ENCODE measurements around the gene GRM5. TPM values are rescaled to one million over a fixed set of nuclear protein-coding genes. Genes with fewer than 3 reads are reported as not detected.

Gene GRM5
- total RNA-seq, 4 donors from 2014 or later = under 0.01 to 1.8 (median under 0.01) TPM; not detected in 1

- DNase-seq (ENCODE audit: low spot score in 2 of 2) = no peak
- TF ChIP-seq EP300 (IDR thresholded peaks at IDR 0.05) (no peak), POLR2A (IDR thresholded peaks at IDR 0.05) (no peak), CTCF (IDR thresholded peaks at IDR 0.05) (no peak)
- Histone ChIP-seq H3K9me3 (no peaks in the 10 kb centered on the region), H3K36me3 (no peaks in the 10 kb centered on the region), H3K27ac (no peak overlapping the region), H3K27me3 (no peaks in the 10 kb centered on the region), H3K4me1 (peaks cover 0 to 13% (median 0%) of the 10 kb centered on the region in 4 donors), H3K4me3 (no peak overlapping the region)
- WGBS, 2 donors = 8 to 17% methylated on average over 1 of the region's 1 CpG
These were observed 585.6 kb downstream of the GRM5 start for GRCh38 chr11:88480223-88480622.

- Histone ChIP-seq H3K4me1 (peaks cover 0 to 13% (median 0%) of the 10 kb centered on the region in 4 donors), H3K27ac (no peak overlapping the region), H3K36me3 (no peaks in the 10 kb centered on the region), H3K4me3 (no peak overlapping the region), H3K9me3 (no peaks in the 10 kb centered on the region), H3K27me3 (no peaks in the 10 kb centered on the region)
- DNase-seq (ENCODE audit: low spot score in 2 of 2) = no peak
- TF ChIP-seq POLR2A (IDR thresholded peaks at IDR 0.05) = no peak
- TF ChIP-seq EP300 (IDR thresholded peaks at IDR 0.05) = no peak
- no peak for TF ChIP-seq CTCF (IDR thresholded peaks at IDR 0.05)
- WGBS, 2 donors = 83 to 85% methylated on average over 4 of the region's 4 CpGs
These were observed 587.5 kb downstream of the GRM5 start for GRCh38 chr11:88478136-88478815.

- Histone ChIP-seq H3K4me3 (no peak overlapping the region), H3K9me3 (no peaks in the 10 kb centered on the region), H3K4me1 (peaks cover 0 to 12% (median 0%) of the 10 kb centered on the region in 4 donors), H3K36me3 (no peaks in the 10 kb centered on the region), H3K27me3 (no peaks in the 10 kb centered on the region), H3K27ac (no peak overlapping the region)
- 68 to 73% methylated on average over 1 of the region's 1 CpG for WGBS, 2 donors
- no peak for DNase-seq (ENCODE audit: low spot score in 2 of 2)
- TF ChIP-seq POLR2A (IDR thresholded peaks at IDR 0.05) (no peak), EP300 (IDR thresholded peaks at IDR 0.05) (no peak), CTCF (IDR thresholded peaks at IDR 0.05) (no peak)
These were observed 589.8 kb downstream of the GRM5 start for GRCh38 chr11:88475991-88476418.

GRCh38 chr11:88474655-88475054 lies 591.1 kb downstream of the GRM5 start:
- Histone ChIP-seq H3K36me3 (no peaks in the 10 kb centered on the region), H3K27me3 (no peaks in the 10 kb centered on the region), H3K9me3 (no peaks in the 10 kb centered on the region), H3K27ac (no peak overlapping the region), H3K4me3 (no peak overlapping the region), H3K4me1 (no peaks in the 10 kb centered on the region)
- no peak for TF ChIP-seq POLR2A (IDR thresholded peaks at IDR 0.05)
- TF ChIP-seq EP300 (IDR thresholded peaks at IDR 0.05) = no peak
- TF ChIP-seq CTCF (IDR thresholded peaks at IDR 0.05) = no peak
- no peak for DNase-seq (ENCODE audit: low spot score in 2 of 2)
- 63 to 87% methylated on average over 2 of the region's 2 CpGs for WGBS, 2 donors

- H3K27ac ChIP-seq = no peak overlapping the region
- H3K36me3 ChIP-seq = no peaks in the 10 kb centered on the region
- no peak overlapping the region for H3K4me3 ChIP-seq
- H3K9me3 ChIP-seq = no peaks in the 10 kb centered on the region
- no peaks in the 10 kb centered on the region for H3K4me1 ChIP-seq
- WGBS, 2 donors = 73 to 82% methylated on average over 6 of the region's 6 CpGs
- no peaks in the 10 kb centered on the region for H3K27me3 ChIP-seq
- TF ChIP-seq CTCF (IDR thresholded peaks at IDR 0.05) (no peak), EP300 (IDR thresholded peaks at IDR 0.05) (no peak), POLR2A (IDR thresholded peaks at IDR 0.05) (no peak)
- no peak for DNase-seq (ENCODE audit: low spot score in 2 of 2)
These were observed 596.1 kb downstream of the GRM5 start for GRCh38 chr11:88469561-88470225.

Measured in tibial nerve (tissue), 4 donors.